Liver (tissue), 9 donors: Measurements from ENCODE around the gene MNAT1. TPM values are rescaled to one million over a fixed set of nuclear protein-coding genes. Genes with fewer than 3 reads are reported as not detected.

Experiments
- DNase-seq: peaks from one replicate; pipeline ENCODE4 v3.0.0-alpha.2; 2017; ENCODE audit warnings: low spot score
- H3K27ac ChIP-seq, 2 donors: one replicate each; pipeline ENCODE4 v1.7.0; 2013; ENCODE audit warnings: inconsistent platforms in 2 of 2, low read length in 2 of 2, control low read depth in 1 of 2, low read depth in 1 of 2, mild to moderate bottlenecking in 1 of 2
- H3K27me3 ChIP-seq, 4 donors: one replicate each; pipeline versions ENCODE4 v1.6.1 to v1.7.0; 2013; ENCODE audit warnings: low read length in 3 of 4, inconsistent platforms in 1 of 4, mild to moderate bottlenecking in 1 of 4, moderate library complexity in 1 of 4; ENCODE audit not compliant: control insufficient read depth in 4 of 4, insufficient read depth in 4 of 4
- H3K36me3 ChIP-seq, 4 donors: one replicate each; pipeline versions ENCODE4 v1.6.1 to v1.7.0; 2013; ENCODE audit warnings: low read length in 3 of 4, mild to moderate bottlenecking in 3 of 4, low read depth in 1 of 4, moderate library complexity in 1 of 4; ENCODE audit not compliant: control insufficient read depth in 4 of 4, insufficient read depth in 3 of 4
- H3K4me1 ChIP-seq, 4 donors: one replicate each; pipeline versions ENCODE4 v1.6.1 to v1.7.0; 2013; ENCODE audit warnings: low read length in 3 of 4, mild to moderate bottlenecking in 3 of 4, moderate library complexity in 1 of 4; ENCODE audit not compliant: control insufficient read depth in 4 of 4, insufficient read depth in 4 of 4
- H3K4me3 ChIP-seq, 3 donors: one replicate each; pipeline versions ENCODE4 v1.6.1 to v1.7.0; 2013; ENCODE audit warnings: low read length in 3 of 3, control low read depth in 1 of 3, low read depth in 1 of 3, mild to moderate bottlenecking in 1 of 3
- H3K9ac ChIP-seq, 2 donors: one replicate each; pipeline ENCODE4 v1.7.0; 2013; ENCODE audit warnings: low read length in 2 of 2, mild to moderate bottlenecking in 2 of 2, moderate library complexity in 2 of 2, control low read depth in 1 of 2, low read depth in 1 of 2
- H3K9me3 ChIP-seq, 4 donors: one replicate each; pipeline versions ENCODE4 v1.6.1 to v1.7.0; 2013; ENCODE audit warnings: low read length in 3 of 4; ENCODE audit not compliant: control insufficient read depth in 4 of 4
- ATF3 ChIP-seq: IDR thresholded peaks from 2 replicates; pipeline ENCODE4 v1.6.1; 2016; ENCODE audit warnings: antibody characterized with exemption
- CTCF ChIP-seq: fragments of 150-350 bp; IDR thresholded peaks from 2 replicates; pipeline ENCODE4 v1.5.1; 2017; ENCODE audit warnings: improper control_type of control experiment, low read depth, low read length; ENCODE audit not compliant: missing input control
- EGR1 ChIP-seq, 2 donors: IDR thresholded peaks; 2 replicates each; pipeline ENCODE4 v1.6.1; 2016 to 2018; ENCODE audit warnings: antibody characterized with exemption in 2 of 2, low read depth in 2 of 2
- FOXA1 ChIP-seq: IDR thresholded peaks from 2 replicates; pipeline ENCODE4 v1.6.1; 2016; ENCODE audit warnings: antibody characterized with exemption
- FOXA2 ChIP-seq: IDR thresholded peaks from 2 replicates; pipeline ENCODE4 v1.6.1; 2016; ENCODE audit warnings: antibody characterized with exemption
- GABPA ChIP-seq, 2 donors: IDR thresholded peaks in 1 of 2; conservative IDR thresholded peaks in 1 of 2; 2 replicates each; pipeline ENCODE4 v1.6.1; 2016; ENCODE audit warnings: antibody characterized with exemption in 2 of 2, mild to moderate bottlenecking in 1 of 2, moderate library complexity in 1 of 2
- HNF4G ChIP-seq: IDR thresholded peaks from 2 replicates; pipeline ENCODE4 v1.6.1; 2016; ENCODE audit warnings: antibody characterized with exemption
- JUND ChIP-seq, 2 donors: IDR thresholded peaks; 2 replicates each; pipeline ENCODE4 v1.6.1; 2016; ENCODE audit warnings: antibody characterized with exemption in 2 of 2
- MAX ChIP-seq: IDR thresholded peaks from 2 replicates; pipeline ENCODE4 v1.6.1; 2016; ENCODE audit warnings: antibody characterized with exemption
- NR2F2 ChIP-seq: IDR thresholded peaks from 2 replicates; pipeline ENCODE4 v1.6.1; 2016; ENCODE audit warnings: antibody characterized with exemption
- RAD21 ChIP-seq, 2 donors: IDR thresholded peaks; 2 replicates each; pipeline ENCODE4 v1.6.1; 2016; ENCODE audit warnings: antibody characterized with exemption in 2 of 2, mild to moderate bottlenecking in 2 of 2
- REST ChIP-seq: IDR thresholded peaks from 2 replicates; pipeline ENCODE4 v1.6.1; 2016; ENCODE audit warnings: antibody characterized with exemption, mild to moderate bottlenecking
- TAF1 ChIP-seq: conservative IDR thresholded peaks from 2 replicates; pipeline ENCODE4 v1.6.1; 2016; ENCODE audit warnings: antibody characterized with exemption, mild to moderate bottlenecking
- YY1 ChIP-seq: IDR thresholded peaks from 2 replicates; pipeline ENCODE4 v1.6.1; 2016; ENCODE audit warnings: antibody characterized with exemption, mild to moderate bottlenecking
- WGBS: extraction: QIAGEN DNeasy Blood & Tissue Kit; methylation state at CpG from one replicate; pipeline ENCODE4 v1.1.7; 2013; 5-methylcytosine and 5-hydroxymethylcytosine counted together
- polyA plus RNA-seq, 2 donors: library from polyadenylated mRNA; stranded (reverse) in 1 of 2; unstranded in 1 of 2; fragments of 200-250 nt in 1 of 2; fragments of >200 nt in 1 of 2; fragmentation: Nextera tagmentation in 1 of 2; extraction: Ambion mirVana in 1 of 2; gene quantifications; one replicate each; pipeline versions ENCODE4 v1.2.1 to v1.2.3, GENCODE V29; 2013 to 2015
- total RNA-seq, 2 donors: library from RNA; depleted of rRNA; stranded (reverse); fragments of >200 nt; gene quantifications; one replicate each; pipeline ENCODE4 v1.2.3, GENCODE V29; 2014
- donor health status: healthy.
- donor health status: healthy.
- donor health status: healthy.
- donor health status: healthy.
- donor health status: healthy.

The MNAT1 gene
- total and polyA plus RNA-seq, 4 donors: 8.9 to 18.5 (median 14.6) TPM

GRCh38 chr14:60998617-60999016 lies 264.1 kb downstream of the MNAT1 start:
- 95% methylated on average over 9 of the region's 9 CpGs for WGBS
- DNase-seq: no peak
- no peak overlapping the region for H3K9ac ChIP-seq

GRCh38 chr14:60999536-60999935 lies 265.0 kb downstream of the MNAT1 start:
- Histone ChIP-seq H3K27me3 (no peaks in the 10 kb centered on the region), H3K9ac (no peak overlapping the region), H3K27ac (no peak overlapping the region), H3K4me1 (no peaks in the 10 kb centered on the region), H3K4me3 (no peak overlapping the region), H3K9me3 (no peaks in the 10 kb centered on the region), H3K36me3 (no peaks in the 10 kb centered on the region)
- WGBS: over 99% methylated on average over 2 of the region's 2 CpGs
- no peak for DNase-seq
- TF ChIP-seq TAF1: no peak
- TF ChIP-seq ATF3: no peak
- TF ChIP-seq RAD21 (IDR thresholded peaks at IDR 0.05): no peak
- TF ChIP-seq REST: no peak
- TF ChIP-seq YY1: no peak
- no peak for TF ChIP-seq FOXA1
- TF ChIP-seq JUND (IDR thresholded peaks at IDR 0.05): no peak

More at GRCh38 chr14:60998617-60999016, 264.1 kb downstream of the MNAT1 start:
- no peaks in the 10 kb centered on the region for H3K36me3 ChIP-seq
- no peaks in the 10 kb centered on the region for H3K9me3 ChIP-seq
- no peaks in the 10 kb centered on the region for H3K27me3 ChIP-seq
- no peaks in the 10 kb centered on the region for H3K4me1 ChIP-seq
- H3K4me3 ChIP-seq: no peak overlapping the region
- TF ChIP-seq GABPA (IDR thresholded peaks at IDR 0.05 in 1 of 2, conservative IDR thresholded peaks at IDR 0.05 in 1 of 2) (no peak), JUND (IDR thresholded peaks at IDR 0.05) (no peak), EGR1 (IDR thresholded peaks at IDR 0.05; ENCODE audit: low read depth in 2 of 2) (no peak), NR2F2 (no peak), FOXA2 (no peak), FOXA1 (no peak), YY1 (no peak), HNF4G (no peak), CTCF (no peak), MAX (no peak), TAF1 (no peak)
- no peak overlapping the region for H3K27ac ChIP-seq
